Stomach (tissue), 9 donors: ENCODE measurements around the gene KIAA1191. TPM values are rescaled to one million over a fixed set of nuclear protein-coding genes. Genes with fewer than 3 reads are reported as not detected.

ENCODE experiments used
- DNase-seq, 2 donors: peaks; one replicate each; pipeline versions ENCODE4 v3.0.0 to v3.0.0-alpha.2; 2013 to 2019
- H3K27ac ChIP-seq, 5 donors: fragments of 200-600 bp in 4 of 5; sonication (generic) in 4 of 5; one replicate each; pipeline ENCODE4 v1.5.1; 2013 to 2019; ENCODE audit warnings: mild to moderate bottlenecking in 1 of 5, moderate library complexity in 1 of 5
- H3K27me3 ChIP-seq, 3 donors: fragments of 200-600 bp; sonication (generic); one replicate each; pipeline ENCODE4 v1.5.1; 2017 to 2019; ENCODE audit warnings: mixed run types in 1 of 3
- H3K36me3 ChIP-seq, 4 donors: fragments of 200-600 bp; sonication (generic); 1 replicate in 3 of 4; 2 replicates in 1 of 4; pipeline ENCODE4 v1.5.1; 2016 to 2019
- H3K4me1 ChIP-seq, 4 donors: fragments of 200-600 bp; sonication (generic); one replicate each; pipeline ENCODE4 v1.5.1; 2016 to 2019
- H3K4me3 ChIP-seq, 4 donors: fragments of 200-600 bp; sonication (generic) in 3 of 4; one replicate each; pipeline ENCODE4 v1.5.1; 2016 to 2019; ENCODE audit warnings: mild to moderate bottlenecking in 1 of 4
- H3K9me3 ChIP-seq, 4 donors: fragments of 200-600 bp; sonication (generic); one replicate each; pipeline ENCODE4 v1.5.1; 2016 to 2019
- EP300 ChIP-seq: sonication (generic); formaldehyde crosslinking; IDR thresholded peaks from one replicate; pipeline ENCODE4 v1.6.1; 2017; ENCODE audit warnings: antibody characterized with exemption
- POLR2A ChIP-seq, 4 donors: fragments of 450-650 bp; IDR thresholded peaks; one replicate each; pipeline ENCODE4 v1.6.1; 2016; ENCODE audit warnings: antibody characterized with exemption in 4 of 4, control low read depth in 2 of 4, mild to moderate bottlenecking in 1 of 4, moderate library complexity in 1 of 4
- POLR2AphosphoS5 ChIP-seq, 3 donors: sonication (generic); formaldehyde crosslinking; IDR thresholded peaks; one replicate each; pipeline ENCODE4 v1.6.1; 2016; ENCODE audit warnings: antibody characterized with exemption in 3 of 3
- WGBS, 5 donors: extraction: QIAGEN DNeasy Blood & Tissue Kit in 3 of 5; methylation state at CpG; one replicate each; pipeline versions ENCODE4 v1.1.5 to v1.1.7; 2013 to 2018; 5-methylcytosine and 5-hydroxymethylcytosine counted together
- intact Hi-C: fragments of 100-400 bp; cut with DNase I; formaldehyde crosslinking; loops from one replicate; pipeline ENCODE4 v1.15.1; 2023; ENCODE audit warnings: low total_unique reads
- polyA plus RNA-seq, 3 donors: library from polyadenylated mRNA; stranded (reverse); fragments of 200-250 nt; gene quantifications; one replicate each; pipeline ENCODE4 v1.2.3, GENCODE V29; 2013
- total RNA-seq, 5 donors: library from RNA; depleted of rRNA; stranded (reverse); fragments of >200 nt; gene quantifications; one replicate each; pipeline versions ENCODE4 v1.1.0 to v1.2.3, GENCODE V29; 2014 to 2016
- TF ChIP-seq, protein P1 (sequence below), 7 experiments: fragments of 450-650 bp in 4 of 7; fragments of 200-600 bp in 3 of 7; sonication (generic) in 3 of 7; IDR thresholded peaks; one replicate each; pipeline ENCODE4 v1.5.1; 2016 to 2019; ENCODE audit warnings: antibody characterized with exemption in 7 of 7, control low read depth in 2 of 7, mild to moderate bottlenecking in 1 of 7
- donor health status: healthy with polysubstance abuse.
- donor health status: Bipolar disorder and iron deficiency.
- donor health status: healthy.

KIAA1191 gene
- total and polyA plus RNA-seq, 8 donors, result 6.1 to 398 (median 86.1) TPM

DNA sequence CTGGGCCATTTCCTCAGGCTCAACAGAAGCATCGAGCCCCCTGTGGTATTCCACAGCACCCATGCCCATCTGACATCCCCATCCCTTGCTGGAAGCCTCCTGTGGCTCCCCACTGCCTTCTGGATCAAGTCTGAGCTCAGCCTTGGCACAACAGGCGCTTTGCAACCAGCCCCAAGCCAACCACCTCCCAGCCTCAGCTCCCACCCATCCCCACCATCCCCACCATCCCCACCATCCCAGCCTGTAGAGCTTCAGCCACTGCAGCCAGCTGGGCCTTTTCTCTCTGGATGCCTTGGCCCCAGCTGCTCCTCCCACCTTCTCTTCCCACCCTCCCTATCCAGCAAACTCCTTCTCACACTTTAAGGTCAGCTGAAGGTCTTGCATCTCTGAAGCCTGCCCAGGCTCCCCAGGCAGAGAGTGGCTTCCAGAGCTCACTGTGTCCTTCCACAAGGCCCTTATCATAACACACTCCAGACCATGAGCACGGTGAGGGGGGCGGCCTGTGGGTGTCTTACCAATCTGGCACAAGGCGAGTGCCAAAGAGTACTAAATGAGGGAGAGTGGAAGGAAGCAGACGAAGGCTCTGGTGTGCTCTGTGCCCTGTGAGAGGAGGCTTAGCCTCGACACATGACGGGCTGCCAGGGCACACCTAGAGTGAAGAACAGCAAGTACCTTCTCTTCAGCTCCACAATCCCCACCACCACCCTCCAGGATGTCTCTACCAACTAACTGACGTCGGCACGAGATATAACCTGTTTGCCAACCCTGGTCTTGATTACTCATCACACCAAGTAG is 33.5 kb upstream of the KIAA1191 start:
- Histone ChIP-seq H3K4me3 (no peak overlapping the region), H3K36me3 (peaks cover 30 to 90% (median 79%) of the 10 kb centered on the region in 4 donors), H3K4me1 (peaks cover 0 to 7% (median 3%) of the 10 kb centered on the region in 4 donors), H3K27ac (no peak overlapping the region), H3K27me3 (no peaks in the 10 kb centered on the region), H3K9me3 (no peaks in the 10 kb centered on the region)
- TF ChIP-seq EP300 (no peak), POLR2AphosphoS5 (IDR thresholded peaks at IDR 0.05) (no peak), POLR2A (IDR thresholded peaks at IDR 0.05) (no peak)
- TF ChIP-seq, protein P1, sequence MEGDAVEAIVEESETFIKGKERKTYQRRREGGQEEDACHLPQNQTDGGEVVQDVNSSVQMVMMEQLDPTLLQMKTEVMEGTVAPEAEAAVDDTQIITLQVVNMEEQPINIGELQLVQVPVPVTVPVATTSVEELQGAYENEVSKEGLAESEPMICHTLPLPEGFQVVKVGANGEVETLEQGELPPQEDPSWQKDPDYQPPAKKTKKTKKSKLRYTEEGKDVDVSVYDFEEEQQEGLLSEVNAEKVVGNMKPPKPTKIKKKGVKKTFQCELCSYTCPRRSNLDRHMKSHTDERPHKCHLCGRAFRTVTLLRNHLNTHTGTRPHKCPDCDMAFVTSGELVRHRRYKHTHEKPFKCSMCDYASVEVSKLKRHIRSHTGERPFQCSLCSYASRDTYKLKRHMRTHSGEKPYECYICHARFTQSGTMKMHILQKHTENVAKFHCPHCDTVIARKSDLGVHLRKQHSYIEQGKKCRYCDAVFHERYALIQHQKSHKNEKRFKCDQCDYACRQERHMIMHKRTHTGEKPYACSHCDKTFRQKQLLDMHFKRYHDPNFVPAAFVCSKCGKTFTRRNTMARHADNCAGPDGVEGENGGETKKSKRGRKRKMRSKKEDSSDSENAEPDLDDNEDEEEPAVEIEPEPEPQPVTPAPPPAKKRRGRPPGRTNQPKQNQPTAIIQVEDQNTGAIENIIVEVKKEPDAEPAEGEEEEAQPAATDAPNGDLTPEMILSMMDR (IDR thresholded peaks at IDR 0.05), result no peak
- DNase-seq, result peak in 1 of 2 donors; percentile 40
- 77 to 87% (median 85%) methylated on average over 10 to 11 of the region's 11 CpGs for WGBS, 5 donors
- intact Hi-C loops, result no loop called here

DNA sequence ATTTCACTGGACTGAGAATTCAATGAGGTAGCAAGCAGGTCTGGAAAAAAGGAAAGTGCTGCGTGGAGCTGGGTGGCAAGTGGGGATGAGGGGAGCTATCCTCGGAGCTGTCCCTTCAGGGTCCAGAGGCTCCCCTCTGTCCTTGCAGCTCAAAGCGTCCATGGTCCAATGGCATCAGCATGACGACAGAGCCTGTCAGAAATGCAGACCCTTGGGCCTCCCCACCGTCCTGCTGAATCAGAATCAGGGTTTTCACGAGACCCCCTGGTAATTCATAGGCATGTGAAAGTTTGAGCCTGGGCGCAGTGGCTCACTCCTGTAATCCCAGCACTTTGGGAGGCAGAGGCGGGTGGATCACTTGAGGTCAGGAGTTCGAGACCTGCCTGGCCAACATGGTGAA is 32.5 kb upstream of the KIAA1191 start:
- intact Hi-C loops, result no loop called here
- H3K9me3 ChIP-seq, result no peaks in the 10 kb centered on the region
- TF ChIP-seq, protein P1 (IDR thresholded peaks at IDR 0.05), result no peak
- TF ChIP-seq POLR2AphosphoS5 (IDR thresholded peaks at IDR 0.05), result no peak
- no peak for TF ChIP-seq POLR2A (IDR thresholded peaks at IDR 0.05)
- no peak for TF ChIP-seq EP300
- WGBS, 5 donors, result 92 to 99% (median 95%) methylated on average over 9 of the region's 9 CpGs
- no peak for DNase-seq
- H3K27ac ChIP-seq, result no peak overlapping the region
- H3K27me3 ChIP-seq, result no peaks in the 10 kb centered on the region
- peaks cover 6 to 14% (median 11%) of the 10 kb centered on the region in 4 donors for H3K4me1 ChIP-seq
- H3K4me3 ChIP-seq, result no peak overlapping the region
- peaks cover 28 to 89% (median 79%) of the 10 kb centered on the region in 4 donors for H3K36me3 ChIP-seq

DNA sequence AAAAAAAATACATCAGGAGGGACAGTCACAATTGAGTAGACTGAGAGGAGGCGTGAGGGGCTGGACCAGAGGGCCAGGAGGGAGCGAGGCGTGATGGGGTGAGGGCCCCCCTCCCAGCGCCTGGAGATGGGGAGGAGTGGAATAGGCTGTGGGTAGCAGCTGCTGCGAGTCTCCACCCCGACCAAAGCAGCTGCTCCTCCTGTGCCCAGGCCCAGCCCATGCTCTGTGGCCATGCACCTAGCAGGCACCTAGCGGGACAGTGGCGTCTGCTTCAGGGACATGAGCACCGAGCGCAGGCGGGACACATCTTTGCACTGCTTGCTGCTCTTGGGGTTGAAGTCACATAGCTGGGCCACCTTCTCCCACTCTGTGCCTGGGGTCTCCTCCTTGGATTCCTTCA is 31.0 kb upstream of the KIAA1191 start:
- no peak for DNase-seq
- Histone ChIP-seq H3K27me3 (no peaks in the 10 kb centered on the region), H3K4me3 (no peak overlapping the region), H3K4me1 (peaks cover 12 to 22% (median 18%) of the 10 kb centered on the region in 4 donors), H3K36me3 (peaks cover 23 to 75% (median 70%) of the 10 kb centered on the region in 4 donors), H3K9me3 (no peaks in the 10 kb centered on the region), H3K27ac (no peak overlapping the region)
- 87 to 97% (median 92%) methylated on average over 10 to 11 of the region's 11 CpGs for WGBS, 5 donors
- TF ChIP-seq POLR2AphosphoS5 (IDR thresholded peaks at IDR 0.05) (no peak), EP300 (no peak), POLR2A (IDR thresholded peaks at IDR 0.05) (no peak)
- TF ChIP-seq, protein P1 (IDR thresholded peaks at IDR 0.05), result no peak
- intact Hi-C loops, result no loop called here

GRCh38 chr5:176391999-176392398 is 30.4 kb upstream of the KIAA1191 start:
- peaks cover 16 to 28% (median 23%) of the 10 kb centered on the region in 4 donors for H3K4me1 ChIP-seq
- DNase-seq, result no peak
- WGBS, 5 donors, result 89 to 92% (median 91%) methylated on average over 4 of the region's 4 CpGs
- H3K9me3 ChIP-seq, result no peaks in the 10 kb centered on the region
- peaks cover 22 to 69% (median 64%) of the 10 kb centered on the region in 4 donors for H3K36me3 ChIP-seq
- no peaks in the 10 kb centered on the region for H3K27me3 ChIP-seq
- no peak overlapping the region for H3K4me3 ChIP-seq
- TF ChIP-seq, protein P1 (IDR thresholded peaks at IDR 0.05), result no peak
- TF ChIP-seq EP300 (no peak), POLR2AphosphoS5 (IDR thresholded peaks at IDR 0.05) (no peak), POLR2A (IDR thresholded peaks at IDR 0.05) (no peak)
- intact Hi-C loops, result no loop called here
- H3K27ac ChIP-seq, result no peak overlapping the region
